Aorta (tissue), 5 donors: ENCODE measurements around the gene CCDC92. TPM values are rescaled to one million over a fixed set of nuclear protein-coding genes. Genes with fewer than 3 reads are reported as not detected.

Source experiments
- ATAC-seq: fragments of 200-7000 bp; cut with Tn5 transposase; one replicate; pipeline ENCODE4 v1.9.1; 2022; ENCODE audit warnings: moderate library complexity; ENCODE audit not compliant: low FRiP score
- DNase-seq, 2 donors: peaks; one replicate each; pipeline ENCODE4 v3.0.0-alpha.2; 2020
- H3K27ac ChIP-seq, 2 donors: one replicate each; pipeline ENCODE4 v1.5.1; 2013; ENCODE audit warnings: low read length in 2 of 2, mild to moderate bottlenecking in 2 of 2, moderate library complexity in 2 of 2, control low read depth in 1 of 2, inconsistent platforms in 1 of 2, low read depth in 1 of 2
- H3K27me3 ChIP-seq, 2 donors: one replicate each; pipeline ENCODE4 v1.6.1; 2013; ENCODE audit warnings: control low read depth in 1 of 2, low read length in 1 of 2, mild to moderate bottlenecking in 1 of 2, moderate library complexity in 1 of 2; ENCODE audit not compliant: insufficient read depth in 2 of 2, control insufficient read depth in 1 of 2
- H3K36me3 ChIP-seq, 2 donors: one replicate each; pipeline ENCODE4 v1.6.1; 2013; ENCODE audit warnings: control low read depth in 1 of 2, low read length in 1 of 2, mild to moderate bottlenecking in 1 of 2; ENCODE audit not compliant: insufficient read depth in 2 of 2, control insufficient read depth in 1 of 2
- H3K4me1 ChIP-seq, 2 donors: one replicate each; pipeline ENCODE4 v1.6.1; 2013; ENCODE audit warnings: low read length in 2 of 2, control low read depth in 1 of 2, mild to moderate bottlenecking in 1 of 2, moderate library complexity in 1 of 2; ENCODE audit not compliant: insufficient read depth in 2 of 2, control insufficient read depth in 1 of 2
- H3K4me3 ChIP-seq, 2 donors: one replicate each; pipeline ENCODE4 v1.5.1; 2013; ENCODE audit warnings: low read length in 2 of 2, control low read depth in 1 of 2, mild to moderate bottlenecking in 1 of 2
- H3K9me3 ChIP-seq: one replicate; pipeline ENCODE4 v1.6.1; 2013; ENCODE audit warnings: mild to moderate bottlenecking, low read length; ENCODE audit not compliant: control insufficient read depth
- WGBS, 2 donors: extraction: QIAGEN DNeasy Blood & Tissue Kit; methylation state at CpG; one replicate each; pipeline ENCODE4 v1.1.7; 2013; 5-methylcytosine and 5-hydroxymethylcytosine counted together
- intact Hi-C, 2 donors: fragments of 100-400 bp; cut with DNase I; formaldehyde crosslinking; loops; one replicate each; pipeline versions ENCODE4 v1.14.2 to v1.15.0; 2022
- polyA plus RNA-seq, 2 donors: library from polyadenylated mRNA; stranded (reverse); fragments of 200-250 nt; gene quantifications; one replicate each; pipeline ENCODE4 v1.2.3, GENCODE V29; 2013
- total RNA-seq, 2 donors: library from RNA; stranded (reverse); fragmentation: NEBNext Ultra II Directional; extraction: Animal tissue kit (Norgen Biotek cat#: 25700); gene quantifications; one replicate each; pipeline ENCODE4 v1.2.1, GENCODE V29; 2021
- donor health status: healthy with polysubstance abuse.
- donor health status: Bipolar disorder and iron deficiency.
- donor health status: DM: no; HTN: no; CAD: no.
- donor health status: DM: no; HTN: no; CAD: no.
- donor health status: DM: yes; HTN: yes; CAD: no.

CCDC92 gene
- total and polyA plus RNA-seq, 4 donors, result 46.3 to 70.8 (median 59.4) TPM

DNA sequence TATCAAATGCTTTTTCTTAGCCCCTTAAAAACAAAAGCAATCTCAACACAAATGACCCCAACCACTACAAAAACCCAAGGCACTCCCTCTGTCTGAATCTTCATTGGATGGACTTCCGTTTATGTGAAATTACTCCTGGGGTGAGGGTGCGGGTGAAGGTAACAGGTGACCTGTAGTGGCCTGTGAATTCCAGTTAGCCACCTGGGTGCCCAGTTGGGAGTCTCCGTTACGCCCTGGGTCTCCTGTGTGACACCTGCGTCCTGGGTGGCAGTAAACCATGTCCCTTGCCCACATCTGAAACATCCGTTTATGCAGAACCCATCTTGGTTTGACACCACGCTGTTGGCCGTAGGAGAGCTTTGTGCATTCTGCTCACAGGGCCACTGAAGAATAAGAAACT lies 62.6 kb downstream of the CCDC92 start:
- DNase-seq (peak in 1 of 2 donors; percentile 58), ATAC-seq (no peak)
- H3K27ac ChIP-seq, result no peak overlapping the region
- H3K4me1 ChIP-seq, result no peaks in the 10 kb centered on the region
- intact Hi-C loops, result no loop called here
- WGBS, 2 donors, result 97% methylated on average over 8 of the region's 8 CpGs
- no peak overlapping the region for H3K4me3 ChIP-seq
- no peaks in the 10 kb centered on the region for H3K9me3 ChIP-seq
- H3K36me3 ChIP-seq, result no peaks in the 10 kb centered on the region
- H3K27me3 ChIP-seq, result no peaks in the 10 kb centered on the region

GRCh38 chr12:123908884-123909725 lies 63.5 kb downstream of the CCDC92 start:
- H3K4me3 ChIP-seq, result no peak overlapping the region
- peak in 1 of 2 donors; percentile 49 for DNase-seq
- H3K9me3 ChIP-seq, result no peaks in the 10 kb centered on the region
- no peak for ATAC-seq
- H3K4me1 ChIP-seq, result no peaks in the 10 kb centered on the region
- 85 to 86% methylated on average over 37 of the region's 37 CpGs for WGBS, 2 donors
- H3K27me3 ChIP-seq, result no peaks in the 10 kb centered on the region
- H3K36me3 ChIP-seq, result no peaks in the 10 kb centered on the region
- no peak overlapping the region for H3K27ac ChIP-seq
- intact Hi-C loops, result no loop called here

- DNase-seq (peak in 1 of 2 donors; percentile 73), ATAC-seq (peak; percentile 17)
- no peak overlapping the region for H3K27ac ChIP-seq
- no peaks in the 10 kb centered on the region for H3K27me3 ChIP-seq
- intact Hi-C loops, result no loop called here
- no peaks in the 10 kb centered on the region for H3K36me3 ChIP-seq
- 85 to 87% methylated on average over 12 of the region's 12 CpGs for WGBS, 2 donors
- no peaks in the 10 kb centered on the region for H3K4me1 ChIP-seq
- H3K9me3 ChIP-seq, result no peaks in the 10 kb centered on the region
- H3K4me3 ChIP-seq, result no peak overlapping the region
Observed at GRCh38 chr12:123907726-123908476, 64.7 kb downstream of the CCDC92 start.

DNA sequence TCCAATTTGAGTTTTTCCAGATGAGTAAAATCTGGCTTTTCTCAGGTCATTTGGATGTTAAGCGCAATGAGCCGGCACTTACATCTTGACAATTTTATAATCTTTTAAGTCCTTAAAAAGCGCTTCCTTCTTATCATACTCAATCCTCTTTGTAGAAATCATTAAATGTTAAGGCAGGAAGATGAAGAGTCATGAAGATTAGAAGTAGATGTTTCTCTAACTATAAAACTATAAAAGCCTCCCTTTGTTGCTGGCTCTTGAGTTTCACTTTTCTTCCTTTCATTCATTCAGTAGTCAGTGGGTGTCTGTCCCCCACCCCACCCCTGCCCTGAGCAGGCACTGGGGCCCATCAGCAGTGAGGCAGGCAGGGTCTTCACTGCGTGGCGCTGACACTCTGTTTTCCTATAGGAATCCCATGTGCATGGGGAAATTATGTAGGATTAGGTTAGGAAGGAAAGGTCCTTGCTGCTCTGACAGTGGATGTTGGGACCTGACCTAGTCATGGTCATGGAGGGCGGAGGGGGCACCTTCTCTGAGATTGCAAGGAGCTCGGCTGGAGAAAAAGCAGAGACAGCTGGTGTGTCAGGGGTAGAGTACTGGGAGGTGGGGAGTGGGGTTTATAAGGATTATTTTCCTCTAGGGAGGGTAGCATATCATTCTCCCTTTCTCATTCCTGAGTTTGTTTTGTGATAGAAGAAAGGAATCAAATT lies 65.8 kb downstream of the CCDC92 start:
- DNase-seq, result peak in 1 of 2 donors; percentile 25
- Histone ChIP-seq H3K27ac (no peak overlapping the region), H3K9me3 (no peaks in the 10 kb centered on the region), H3K4me3 (no peak overlapping the region), H3K4me1 (no peaks in the 10 kb centered on the region), H3K27me3 (no peaks in the 10 kb centered on the region), H3K36me3 (no peaks in the 10 kb centered on the region)
- WGBS, 2 donors, result 95 to 97% methylated on average over 7 of the region's 7 CpGs
- ATAC-seq, result no peak
- intact Hi-C loops, result no loop called here

DNA sequence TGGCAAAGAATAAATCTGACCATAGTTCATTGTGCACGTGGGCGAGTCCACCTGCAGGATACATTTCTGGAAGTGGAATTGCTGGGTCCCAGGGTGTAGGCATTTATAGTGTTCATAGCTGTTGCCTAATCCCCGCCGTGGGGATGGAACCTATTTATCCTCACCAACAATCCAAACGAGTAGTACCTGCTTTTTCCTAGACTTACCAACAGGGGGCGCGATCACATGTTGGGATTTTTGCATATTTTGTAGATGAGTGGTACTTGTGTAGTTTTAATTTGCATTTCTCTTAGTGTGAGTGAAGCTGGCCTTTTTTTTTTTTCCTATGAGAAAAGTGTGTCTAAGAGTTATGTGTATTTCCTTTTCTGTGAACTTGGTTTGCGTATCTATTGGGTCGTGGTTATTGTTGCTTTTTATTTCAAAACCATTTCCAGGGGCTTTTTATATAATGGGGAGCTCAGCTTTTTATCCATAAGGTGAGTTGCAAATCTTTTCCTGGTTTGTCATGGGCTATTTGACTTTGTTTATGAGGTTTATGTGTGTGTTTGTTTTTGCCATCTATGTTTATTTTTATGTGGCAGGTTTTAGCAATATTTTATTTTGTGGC lies 67.2 kb downstream of the CCDC92 start:
- H3K9me3 ChIP-seq, result no peaks in the 10 kb centered on the region
- DNase-seq (peak; percentile 67 to 68), ATAC-seq (peak; percentile 62)
- H3K36me3 ChIP-seq, result no peaks in the 10 kb centered on the region
- no peak overlapping the region for H3K4me3 ChIP-seq
- H3K27ac ChIP-seq, result no peak overlapping the region
- H3K27me3 ChIP-seq, result no peaks in the 10 kb centered on the region
- intact Hi-C loops, result loop anchor here (2.0 kb wide), 2 partner anchors 79 to 127 kb away; no protein-coding TSS in a partner anchor
- WGBS, 2 donors, result 12 to 20% methylated on average over 9 of the region's 9 CpGs
- H3K4me1 ChIP-seq, result no peaks in the 10 kb centered on the region

DNA sequence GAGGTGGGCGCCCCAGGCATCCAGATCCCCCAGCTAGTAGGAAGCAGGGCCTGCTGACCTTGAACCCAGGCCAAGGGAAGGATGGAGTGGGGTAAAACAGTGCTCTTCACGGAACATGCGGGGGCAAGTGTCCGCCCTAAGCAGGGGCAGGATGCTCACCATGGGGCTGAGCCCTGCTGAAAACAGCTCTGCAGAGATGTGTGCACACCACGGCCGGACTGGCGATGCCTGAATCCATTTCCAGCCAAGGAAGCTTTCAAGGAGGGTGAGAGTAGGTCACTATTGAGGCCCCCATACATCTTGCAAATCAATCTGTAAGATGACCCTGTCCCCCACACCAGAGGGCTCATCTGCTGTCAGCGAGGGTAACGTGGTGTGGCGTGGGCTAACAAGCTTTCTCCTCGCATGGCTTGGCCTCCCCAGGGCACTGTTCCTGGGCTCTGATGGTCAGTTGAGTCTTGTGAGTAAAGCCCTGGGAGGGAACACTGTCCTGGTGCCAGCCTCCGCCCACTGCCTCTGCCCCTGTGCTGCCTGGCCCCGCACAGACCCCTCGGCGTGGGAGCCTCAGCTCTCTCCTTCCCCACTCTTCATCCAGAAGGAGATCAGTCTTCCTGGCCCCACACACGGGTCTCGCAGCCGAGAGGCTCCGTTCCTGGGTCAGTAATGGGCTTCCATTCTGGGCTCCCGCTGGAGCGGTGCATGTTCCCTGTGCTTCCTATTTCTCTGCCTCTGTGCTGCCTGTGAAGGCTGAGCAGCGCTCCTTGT lies 69.1 kb downstream of the CCDC92 start:
- H3K27me3 ChIP-seq, result no peaks in the 10 kb centered on the region
- intact Hi-C loops, result loop anchor here (1.0 to 2.0 kb wide), 3 partner anchors 78 to 129 kb away; no protein-coding TSS in a partner anchor
- no peak for ATAC-seq

GRCh38 chr12:123902821-123903220 lies 69.8 kb downstream of the CCDC92 start:
- intact Hi-C loops, result loop anchor here in 1 of 2 donors (1.0 kb wide), 1 partner anchor 78 kb away; no protein-coding TSS in a partner anchor
- Histone ChIP-seq H3K27me3 (no peaks in the 10 kb centered on the region), H3K4me3 (no peak overlapping the region), H3K36me3 (no peaks in the 10 kb centered on the region), H3K27ac (no peak overlapping the region), H3K9me3 (no peaks in the 10 kb centered on the region), H3K4me1 (no peaks in the 10 kb centered on the region)
- DNase-seq, result peak in 1 of 2 donors; percentile 64
- WGBS, 2 donors, result 95 to 96% methylated on average over 13 of the region's 13 CpGs
- no peak for ATAC-seq

More for the DNA sequence above, 69.1 kb downstream of the CCDC92 start:
- DNase-seq, result peak in 1 of 2 donors; percentile 70
- WGBS, 2 donors, result 76 to 77% methylated on average over 22 of the region's 22 CpGs
- Histone ChIP-seq H3K4me1 (no peaks in the 10 kb centered on the region), H3K9me3 (no peaks in the 10 kb centered on the region), H3K36me3 (no peaks in the 10 kb centered on the region), H3K27ac (no peak overlapping the region), H3K4me3 (no peak overlapping the region)
